Esophagus (tissue), 2 donors: ENCODE data around the gene LAYN. TPM values are rescaled to one million over a fixed set of nuclear protein-coding genes. Genes with fewer than 3 reads are reported as not detected.

Source experiments
- H3K27ac ChIP-seq, 2 donors: one replicate each; pipeline ENCODE4 v1.5.1; 2013; ENCODE audit warnings: low read depth in 2 of 2, mild to moderate bottlenecking in 2 of 2, inconsistent platforms in 1 of 2, low read length in 1 of 2, moderate library complexity in 1 of 2
- H3K27me3 ChIP-seq, 2 donors: one replicate each; pipeline ENCODE4 v1.6.1; 2013; ENCODE audit warnings: low read length in 2 of 2, control low read depth in 1 of 2, mild to moderate bottlenecking in 1 of 2; ENCODE audit not compliant: insufficient read depth in 2 of 2, control insufficient read depth in 1 of 2
- H3K36me3 ChIP-seq, 2 donors: one replicate each; pipeline ENCODE4 v1.6.1; 2013; ENCODE audit warnings: low read length in 1 of 2; ENCODE audit not compliant: control insufficient read depth in 2 of 2, insufficient read depth in 2 of 2
- H3K4me1 ChIP-seq, 2 donors: one replicate each; pipeline ENCODE4 v1.6.1; 2013; ENCODE audit warnings: low read length in 1 of 2; ENCODE audit not compliant: control insufficient read depth in 2 of 2, insufficient read depth in 2 of 2
- H3K4me3 ChIP-seq, 2 donors: one replicate each; pipeline ENCODE4 v1.5.1; 2013; ENCODE audit warnings: low read length in 2 of 2, mild to moderate bottlenecking in 2 of 2, low read depth in 1 of 2, moderate library complexity in 1 of 2
- H3K9me3 ChIP-seq, 2 donors: one replicate each; pipeline ENCODE4 v1.6.1; 2013; ENCODE audit warnings: mild to moderate bottlenecking in 2 of 2, low read depth in 1 of 2, low read length in 1 of 2, moderate library complexity in 1 of 2; ENCODE audit not compliant: control insufficient read depth in 2 of 2, insufficient read depth in 1 of 2
- WGBS, 2 donors: extraction: QIAGEN DNeasy Blood & Tissue Kit; methylation state at CpG; one replicate each; pipeline ENCODE4 v1.1.7; 2013; 5-methylcytosine and 5-hydroxymethylcytosine counted together
- polyA plus RNA-seq, 2 donors: library from polyadenylated mRNA; stranded (reverse); fragments of 200-250 nt; gene quantifications; one replicate each; pipeline ENCODE4 v1.2.3, GENCODE V29; 2013
- donor health status: healthy with polysubstance abuse.
- donor health status: Bipolar disorder and iron deficiency.

The LAYN gene
- polyA plus RNA-seq, 2 donors = 1.4 to 2.9 TPM

DNA sequence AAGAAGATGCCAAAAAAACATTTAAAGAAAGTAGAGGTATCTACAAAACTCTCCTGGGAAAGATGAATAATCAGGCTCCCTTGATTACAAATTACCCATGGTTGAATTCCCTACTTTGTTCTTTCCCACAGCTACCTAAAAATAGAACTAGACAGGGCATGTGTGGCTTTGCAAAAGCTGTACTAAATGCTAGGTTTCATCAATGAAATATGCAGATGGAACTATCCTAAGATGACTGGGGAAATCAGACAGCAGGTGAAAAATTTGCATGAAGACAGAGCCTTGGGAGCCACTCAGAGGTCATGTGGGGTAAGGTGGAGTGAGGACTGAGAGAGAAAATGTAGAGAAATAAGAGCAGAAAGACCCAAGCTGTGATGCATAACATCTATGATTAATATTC is 14.7 kb downstream of the LAYN start:
- no peaks in the 10 kb centered on the region for H3K27me3 ChIP-seq

DNA sequence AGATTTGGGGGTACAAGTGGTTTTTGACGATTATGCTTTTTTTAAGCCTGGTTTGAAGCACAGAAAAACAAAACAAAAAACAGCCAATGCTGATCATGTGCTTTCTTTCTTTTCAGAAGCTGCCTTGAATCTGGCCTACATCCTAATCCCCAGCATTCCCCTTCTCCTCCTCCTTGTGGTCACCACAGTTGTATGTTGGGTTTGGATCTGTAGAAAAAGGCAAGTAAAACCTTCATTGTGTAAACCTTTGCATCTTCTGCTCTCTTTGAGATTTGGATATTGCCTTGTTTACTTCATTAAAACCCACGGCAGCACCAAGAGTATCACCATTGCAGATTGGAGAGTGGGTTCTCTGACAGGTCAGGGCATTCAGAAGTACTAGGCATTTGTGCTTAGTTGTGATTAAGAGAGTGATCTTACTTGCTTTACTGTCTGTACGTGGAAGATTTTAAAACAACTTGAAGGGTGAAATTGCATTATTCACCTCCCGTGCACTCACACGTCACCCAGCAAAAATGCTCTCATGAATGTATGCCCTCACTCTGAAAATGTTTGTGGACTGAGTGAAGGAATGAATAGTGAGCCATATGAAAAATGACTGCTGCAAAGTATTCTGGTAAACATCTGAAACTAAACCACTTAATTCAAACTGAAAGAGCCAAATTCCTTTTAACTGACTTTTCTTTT is 17.0 kb downstream of the LAYN start:
- Histone ChIP-seq H3K36me3 (no peaks in the 10 kb centered on the region), H3K27ac (no peak overlapping the region), H3K4me3 (no peak overlapping the region), H3K9me3 (peaks cover 0 to 2% of the 10 kb centered on the region in 2 donors), H3K27me3 (no peaks in the 10 kb centered on the region), H3K4me1 (no peaks in the 10 kb centered on the region)
- WGBS, 2 donors = 69 to 73% methylated on average over 5 of the region's 5 CpGs

More for the DNA sequence above, 14.7 kb downstream of the LAYN start:
- H3K27ac ChIP-seq = no peak overlapping the region
- peaks cover 0 to 2% of the 10 kb centered on the region in 2 donors for H3K9me3 ChIP-seq
- H3K36me3 ChIP-seq = no peaks in the 10 kb centered on the region
- no peaks in the 10 kb centered on the region for H3K4me1 ChIP-seq
- H3K4me3 ChIP-seq = no peak overlapping the region

DNA sequence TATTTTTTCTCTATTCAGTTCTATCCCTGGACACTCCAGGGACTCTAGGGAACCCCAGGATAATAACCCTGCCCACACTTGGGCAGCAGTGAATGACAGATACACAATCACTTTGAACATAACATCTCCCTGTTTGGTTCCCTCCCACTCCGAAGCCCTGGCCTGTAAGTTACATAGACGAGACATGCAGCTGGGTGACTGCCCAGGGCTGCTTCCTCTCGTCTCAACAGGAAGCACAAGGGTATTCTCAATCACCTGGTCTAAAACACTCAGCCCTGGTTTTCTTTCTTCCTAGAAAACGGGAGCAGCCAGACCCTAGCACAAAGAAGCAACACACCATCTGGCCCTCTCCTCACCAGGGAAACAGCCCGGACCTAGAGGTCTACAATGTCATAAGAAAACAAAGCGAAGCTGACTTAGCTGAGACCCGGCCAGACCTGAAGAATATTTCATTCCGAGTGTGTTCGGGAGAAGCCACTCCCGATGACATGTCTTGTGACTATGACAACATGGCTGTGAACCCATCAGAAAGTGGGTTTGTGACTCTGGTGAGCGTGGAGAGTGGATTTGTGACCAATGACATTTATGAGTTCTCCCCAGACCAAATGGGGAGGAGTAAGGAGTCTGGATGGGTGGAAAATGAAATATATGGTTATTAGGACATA is 19.4 kb downstream of the LAYN start:
- no peaks in the 10 kb centered on the region for H3K27me3 ChIP-seq
- peaks cover 0 to 2% of the 10 kb centered on the region in 2 donors for H3K9me3 ChIP-seq
- H3K36me3 ChIP-seq = no peaks in the 10 kb centered on the region
- no peak overlapping the region for H3K27ac ChIP-seq
- no peak overlapping the region for H3K4me3 ChIP-seq
- 79 to 81% methylated on average over 11 of the region's 11 CpGs for WGBS, 2 donors
- no peaks in the 10 kb centered on the region for H3K4me1 ChIP-seq

DNA sequence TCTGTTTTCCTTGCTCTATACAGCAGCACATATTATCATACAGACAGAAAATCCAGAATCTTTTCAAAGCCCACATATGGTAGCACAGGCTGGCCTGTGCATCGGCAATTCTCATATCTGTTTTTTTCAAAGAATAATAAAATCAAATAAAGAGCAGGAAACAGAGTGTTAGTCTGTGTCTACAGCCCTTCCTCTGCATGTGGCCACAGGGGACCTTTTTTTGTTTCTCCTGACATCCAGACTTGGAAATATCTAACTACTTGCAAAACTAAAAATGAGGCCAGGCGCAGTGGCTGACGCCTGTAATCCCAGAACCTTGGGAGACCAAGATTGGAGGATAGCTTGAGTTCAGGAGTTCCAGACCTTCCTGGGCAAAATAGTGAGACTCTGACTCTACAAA is 20.3 kb downstream of the LAYN start:
- Histone ChIP-seq H3K4me1 (no peaks in the 10 kb centered on the region), H3K27me3 (no peaks in the 10 kb centered on the region), H3K36me3 (no peaks in the 10 kb centered on the region), H3K27ac (no peak overlapping the region), H3K9me3 (peaks cover 0 to 2% of the 10 kb centered on the region in 2 donors), H3K4me3 (no peak overlapping the region)
- WGBS, 2 donors = 80 to 87% methylated on average over 3 of the region's 3 CpGs

DNA sequence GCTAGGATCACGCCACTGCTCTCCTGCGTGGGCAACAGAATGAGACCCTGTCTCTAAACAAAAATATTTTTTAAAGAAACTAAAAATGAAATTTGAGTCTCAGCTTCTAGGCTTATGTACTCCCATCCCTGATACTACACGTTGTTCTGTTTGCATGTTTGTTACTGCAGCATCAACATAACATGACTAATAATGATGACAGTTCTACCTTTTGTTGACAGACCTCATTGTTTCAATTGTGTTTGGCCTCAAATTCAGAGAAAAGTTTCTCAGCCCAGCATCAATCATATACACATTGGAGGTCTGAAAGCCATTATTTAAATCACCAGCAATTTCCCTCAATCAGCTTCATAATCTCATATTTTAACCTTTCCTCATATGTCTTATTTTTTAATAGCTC is 20.8 kb downstream of the LAYN start:
- Histone ChIP-seq H3K4me3 (no peak overlapping the region), H3K4me1 (no peaks in the 10 kb centered on the region)
- WGBS, 2 donors = 81 to 85% methylated on average over 3 of the region's 3 CpGs

DNA sequence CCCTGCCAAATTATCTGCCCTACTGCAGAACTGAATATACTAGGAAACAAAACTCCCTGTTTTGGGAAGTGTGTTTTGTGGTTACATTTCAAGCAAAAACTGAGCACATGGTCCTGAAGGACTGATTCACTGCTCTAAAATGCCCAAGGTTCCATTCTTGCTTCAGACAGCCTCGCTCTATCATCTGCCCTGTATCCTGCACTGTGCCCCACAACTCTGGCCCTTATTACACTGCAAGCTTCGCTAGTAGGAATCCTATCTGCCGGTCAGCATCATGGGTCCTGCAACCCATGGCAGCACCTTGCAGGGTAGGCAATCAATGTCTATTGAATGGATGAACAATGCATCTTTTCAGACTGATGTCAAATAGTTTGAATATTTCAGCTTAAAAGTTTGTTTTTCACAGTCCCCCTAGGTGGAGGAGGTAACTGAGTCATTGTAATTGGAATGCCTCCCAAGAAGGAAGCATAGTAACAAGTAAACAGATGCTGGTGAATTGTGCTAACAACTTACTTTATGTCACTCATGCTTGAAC is 21.3 kb downstream of the LAYN start:
- Histone ChIP-seq H3K9me3 (no peaks in the 10 kb centered on the region), H3K4me3 (no peak overlapping the region), H3K27ac (no peak overlapping the region), H3K36me3 (no peaks in the 10 kb centered on the region), H3K27me3 (no peaks in the 10 kb centered on the region), H3K4me1 (no peaks in the 10 kb centered on the region)
- 62 to 88% methylated on average over 3 of the region's 3 CpGs for WGBS, 2 donors

More for the DNA sequence above, 20.8 kb downstream of the LAYN start:
- no peaks in the 10 kb centered on the region for H3K27me3 ChIP-seq
- H3K9me3 ChIP-seq = no peaks in the 10 kb centered on the region
- no peaks in the 10 kb centered on the region for H3K36me3 ChIP-seq
- no peak overlapping the region for H3K27ac ChIP-seq

DNA sequence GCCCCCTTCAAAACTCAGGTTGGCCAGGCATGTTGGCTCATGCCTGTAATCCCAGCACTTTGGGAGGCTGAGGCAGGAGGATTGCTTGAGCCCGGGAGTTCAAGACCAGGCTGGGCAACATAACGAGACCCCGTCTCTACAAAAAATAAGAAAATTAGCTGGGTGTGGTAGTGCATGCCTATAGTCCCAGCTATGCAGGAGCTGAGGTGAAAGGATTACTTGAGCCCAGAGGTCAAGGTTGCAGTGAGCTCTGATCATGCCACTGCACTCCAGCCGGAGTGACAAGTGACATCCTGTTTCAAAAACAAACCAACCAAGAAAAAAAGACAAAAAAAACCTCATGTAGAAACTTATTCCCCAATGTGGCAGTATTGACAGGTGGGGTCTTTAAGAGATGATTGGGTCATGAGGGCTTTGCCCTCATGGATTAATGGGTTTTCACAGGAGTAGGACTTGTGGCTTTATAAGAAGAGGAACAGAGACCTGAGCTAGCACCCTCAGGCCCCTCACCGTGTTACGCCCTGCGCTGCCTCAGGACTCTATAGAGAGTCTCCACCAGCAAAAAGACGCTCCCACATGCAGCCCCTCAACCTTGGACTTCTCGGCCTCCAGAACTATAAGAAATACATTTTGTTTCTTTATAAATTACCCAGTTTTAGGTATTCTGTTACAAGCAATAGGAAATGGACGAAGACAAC is 22.3 kb downstream of the LAYN start:
- Histone ChIP-seq H3K36me3 (no peaks in the 10 kb centered on the region), H3K27ac (no peak overlapping the region), H3K9me3 (no peaks in the 10 kb centered on the region), H3K27me3 (no peaks in the 10 kb centered on the region), H3K4me1 (no peaks in the 10 kb centered on the region), H3K4me3 (no peak overlapping the region)
- WGBS, 2 donors = 83 to 90% methylated on average over 10 of the region's 10 CpGs

DNA sequence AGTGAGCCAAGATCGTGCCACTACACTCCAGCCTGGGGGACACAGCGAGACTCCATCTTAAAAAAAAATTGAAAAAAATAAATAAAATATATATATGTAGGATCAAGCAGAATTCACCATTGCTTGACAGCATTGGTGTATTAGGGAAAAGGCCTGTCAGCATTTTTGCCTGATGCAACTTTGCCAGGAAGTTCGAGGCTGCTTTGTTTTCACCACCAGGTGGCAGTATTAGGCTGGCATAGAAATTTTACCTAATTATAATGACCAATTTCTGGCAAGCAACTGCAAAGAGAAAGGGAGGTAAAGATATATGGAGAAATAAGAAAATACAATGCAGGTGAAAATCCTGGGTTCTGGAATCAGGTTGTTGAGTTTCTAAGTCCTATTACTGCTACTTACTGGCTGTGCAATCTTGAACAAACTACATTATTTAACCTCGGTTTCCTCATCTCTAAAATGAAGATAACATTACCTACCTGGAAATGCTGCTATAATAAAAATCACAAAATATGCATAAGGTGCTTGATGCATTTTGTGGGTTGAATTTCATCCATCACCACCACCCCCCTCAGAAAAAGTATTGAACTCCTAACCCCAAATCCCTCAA is 24.7 kb downstream of the LAYN start:
- 65 to 72% methylated on average over 4 of the region's 4 CpGs for WGBS, 2 donors
- no peak overlapping the region for H3K27ac ChIP-seq
- H3K9me3 ChIP-seq = no peaks in the 10 kb centered on the region
- H3K4me1 ChIP-seq = no peaks in the 10 kb centered on the region
- H3K36me3 ChIP-seq = no peaks in the 10 kb centered on the region
- H3K27me3 ChIP-seq = no peaks in the 10 kb centered on the region
- no peak overlapping the region for H3K4me3 ChIP-seq

DNA sequence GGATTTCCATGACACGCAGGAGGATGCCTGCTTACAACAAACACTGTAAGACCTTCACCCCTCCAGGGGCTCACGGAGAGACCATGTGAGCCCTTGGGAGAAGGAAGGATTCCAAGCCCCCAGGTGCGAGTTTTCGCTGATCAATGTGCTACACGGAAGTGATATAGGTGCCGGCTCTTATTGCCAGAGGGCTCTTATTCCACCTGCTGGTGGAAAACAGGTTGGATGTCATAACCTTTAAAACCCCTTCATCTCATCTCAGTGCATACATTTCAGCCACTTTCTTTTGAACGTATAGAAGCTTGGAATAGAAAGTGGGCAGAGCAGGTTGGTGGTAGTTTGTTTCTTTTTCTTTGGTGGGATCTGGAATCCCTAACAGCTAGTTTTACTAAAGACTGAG is 25.8 kb downstream of the LAYN start:
- WGBS, 2 donors = 53 to 63% methylated on average over 7 of the region's 7 CpGs
- Histone ChIP-seq H3K27ac (no peak overlapping the region), H3K4me3 (no peak overlapping the region), H3K36me3 (no peaks in the 10 kb centered on the region), H3K27me3 (no peaks in the 10 kb centered on the region), H3K9me3 (no peaks in the 10 kb centered on the region), H3K4me1 (no peaks in the 10 kb centered on the region)
